ENCODE data around the gene ZAP70. TPM values are rescaled to one million over a fixed set of nuclear protein-coding genes. Genes with fewer than 3 reads are reported as not detected.

Gene ZAP70
- total RNA-seq, 1 experiment from 2014 or later, result not detected

DNA sequence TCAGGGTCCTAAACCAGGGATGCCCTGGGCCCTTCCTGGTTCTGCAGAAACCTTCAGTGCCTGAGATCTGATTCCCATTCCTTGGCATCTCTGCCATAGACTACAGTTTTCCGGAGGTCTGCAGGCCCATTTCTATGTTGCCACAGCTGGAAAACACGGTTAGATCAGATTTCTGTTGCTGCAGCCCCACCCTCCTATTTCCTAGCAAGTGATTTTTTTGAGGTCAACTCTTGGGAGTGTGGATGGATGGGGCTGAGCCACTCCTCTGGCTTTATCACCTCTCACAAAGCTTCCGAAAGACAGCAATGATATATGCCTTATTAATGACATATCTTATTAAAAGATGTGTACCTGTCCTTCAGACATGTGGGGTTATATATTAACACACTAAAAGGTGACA is 56.3 kb downstream of the ZAP70 start:
- BruUV-seq (replicated peaks), result no TSS peak
- Histone ChIP-seq H2AFZ (no peak overlapping the region), H3K4me3 (no peak overlapping the region), H3K9me3 (ENCODE audit: insufficient read depth, low read depth) (no peaks in the 10 kb centered on the region), H3F3A (ENCODE audit: insufficient read depth, low read depth) (no peaks in the 10 kb centered on the region), H3K27ac (no peak overlapping the region), H3K4me1 (replicated peaks; ENCODE audit: insufficient read depth) (no peaks in the 10 kb centered on the region), H3K9me2 (ENCODE audit: insufficient read depth) (no peaks in the 10 kb centered on the region; the same call in 1 of the 2 replicates), H3K36me3 (ENCODE audit: low read depth) (peaks cover 8% of the 10 kb centered on the region; the same call in 1 of the 2 replicates), H3K79me2 (ENCODE audit: low read depth) (no peaks in the 10 kb centered on the region), H3K27me3 (ENCODE audit: insufficient read depth, low read depth) (no peaks in the 10 kb centered on the region), H3K4me2 (no peak overlapping the region), H4K20me1 (ENCODE audit: insufficient read depth) (no peaks in the 10 kb centered on the region)
- no peak for DNase-seq
- POLR2A ChIA-PET (ENCODE audit: unreplicated experiment), result no interaction called here
- intact Hi-C loops (cut with micrococcal nuclease; ENCODE audit: unreplicated experiment), result no loop called here
- CTCF ChIA-PET, result no interaction called here
- TF ChIP-seq EZH2 (IDR thresholded peaks at IDR 0.05; ENCODE audit: low read depth), result no peak
- TF ChIP-seq, protein P1, sequence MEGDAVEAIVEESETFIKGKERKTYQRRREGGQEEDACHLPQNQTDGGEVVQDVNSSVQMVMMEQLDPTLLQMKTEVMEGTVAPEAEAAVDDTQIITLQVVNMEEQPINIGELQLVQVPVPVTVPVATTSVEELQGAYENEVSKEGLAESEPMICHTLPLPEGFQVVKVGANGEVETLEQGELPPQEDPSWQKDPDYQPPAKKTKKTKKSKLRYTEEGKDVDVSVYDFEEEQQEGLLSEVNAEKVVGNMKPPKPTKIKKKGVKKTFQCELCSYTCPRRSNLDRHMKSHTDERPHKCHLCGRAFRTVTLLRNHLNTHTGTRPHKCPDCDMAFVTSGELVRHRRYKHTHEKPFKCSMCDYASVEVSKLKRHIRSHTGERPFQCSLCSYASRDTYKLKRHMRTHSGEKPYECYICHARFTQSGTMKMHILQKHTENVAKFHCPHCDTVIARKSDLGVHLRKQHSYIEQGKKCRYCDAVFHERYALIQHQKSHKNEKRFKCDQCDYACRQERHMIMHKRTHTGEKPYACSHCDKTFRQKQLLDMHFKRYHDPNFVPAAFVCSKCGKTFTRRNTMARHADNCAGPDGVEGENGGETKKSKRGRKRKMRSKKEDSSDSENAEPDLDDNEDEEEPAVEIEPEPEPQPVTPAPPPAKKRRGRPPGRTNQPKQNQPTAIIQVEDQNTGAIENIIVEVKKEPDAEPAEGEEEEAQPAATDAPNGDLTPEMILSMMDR (conservative IDR thresholded peaks at IDR 0.05), result no peak

DNA sequence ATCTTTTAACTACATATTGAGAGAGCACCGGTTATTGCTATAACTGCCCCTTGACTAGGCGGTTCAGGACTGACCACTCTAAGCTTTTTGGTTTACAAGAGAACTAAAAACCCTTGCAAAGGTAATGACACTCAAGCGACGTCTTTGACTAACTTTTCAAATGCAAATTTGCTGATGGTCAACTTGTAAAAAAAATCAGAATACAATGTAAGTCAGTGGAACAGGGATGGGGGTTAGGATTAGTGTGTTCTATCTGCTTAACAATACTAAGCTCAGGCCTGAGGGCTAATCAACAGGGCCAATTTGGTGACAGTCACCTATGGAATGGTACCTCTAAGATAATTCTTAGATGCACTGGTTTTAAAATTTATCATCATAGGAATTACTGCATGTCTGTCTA is 57.1 kb downstream of the ZAP70 start:
- Histone ChIP-seq H4K20me1 (ENCODE audit: insufficient read depth) (no peaks in the 10 kb centered on the region), H3K27ac (no peak overlapping the region), H3F3A (ENCODE audit: insufficient read depth, low read depth) (no peaks in the 10 kb centered on the region), H3K79me2 (ENCODE audit: low read depth) (no peaks in the 10 kb centered on the region), H3K9me2 (ENCODE audit: insufficient read depth) (no peaks in the 10 kb centered on the region; the same call in 1 of the 2 replicates), H3K4me2 (no peak overlapping the region), H2AFZ (no peak overlapping the region), H3K4me3 (no peak overlapping the region), H3K36me3 (ENCODE audit: low read depth) (peaks cover 8% of the 10 kb centered on the region; the same call in 1 of the 2 replicates), H3K9me3 (ENCODE audit: insufficient read depth, low read depth) (no peaks in the 10 kb centered on the region), H3K4me1 (replicated peaks; ENCODE audit: insufficient read depth) (no peaks in the 10 kb centered on the region), H3K27me3 (ENCODE audit: insufficient read depth, low read depth) (no peaks in the 10 kb centered on the region)
- ChIA-PET POLR2A (ENCODE audit: unreplicated experiment) (no interaction called here), CTCF (no interaction called here)
- no peak for DNase-seq
- intact Hi-C loops (cut with micrococcal nuclease; ENCODE audit: unreplicated experiment), result no loop called here
- TF ChIP-seq, protein P1 (conservative IDR thresholded peaks at IDR 0.05), result no peak
- no peak for TF ChIP-seq EZH2 (IDR thresholded peaks at IDR 0.05; ENCODE audit: low read depth)
- no TSS peak for BruUV-seq (replicated peaks)

DNA sequence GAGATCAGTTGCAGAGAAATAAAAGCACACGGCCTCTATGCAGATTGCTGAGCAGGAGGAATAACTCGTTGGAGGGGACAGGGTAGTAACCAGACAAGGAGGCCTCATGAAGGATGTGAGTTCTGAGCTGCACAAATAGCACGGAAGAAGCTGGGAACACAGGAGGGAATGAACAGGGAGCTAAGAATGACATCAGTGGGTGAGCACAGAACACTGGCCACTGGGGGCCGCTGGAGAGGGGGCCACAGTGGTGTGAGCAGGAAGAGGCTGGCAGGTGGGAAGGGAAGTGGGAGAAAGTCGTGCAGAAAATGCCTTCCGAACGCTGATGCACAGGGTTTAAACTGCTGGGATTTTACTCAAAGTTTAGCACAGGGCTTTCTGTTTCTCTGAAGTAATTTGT is 61.0 kb downstream of the ZAP70 start:
- Histone ChIP-seq H3K27me3 (ENCODE audit: insufficient read depth, low read depth) (no peaks in the 10 kb centered on the region), H3K4me1 (replicated peaks; ENCODE audit: insufficient read depth) (no peaks in the 10 kb centered on the region), H3K9me3 (ENCODE audit: insufficient read depth, low read depth) (no peaks in the 10 kb centered on the region), H3K27ac (no peak overlapping the region), H3K79me2 (ENCODE audit: low read depth) (no peaks in the 10 kb centered on the region), H3F3A (ENCODE audit: insufficient read depth, low read depth) (no peaks in the 10 kb centered on the region), H3K4me2 (no peak overlapping the region), H2AFZ (no peak overlapping the region), H3K36me3 (ENCODE audit: low read depth) (no peaks in the 10 kb centered on the region), H3K4me3 (no peak overlapping the region), H3K9me2 (ENCODE audit: insufficient read depth) (no peaks in the 10 kb centered on the region), H4K20me1 (ENCODE audit: insufficient read depth) (no peaks in the 10 kb centered on the region)
- BruUV-seq (replicated peaks), result no TSS peak
- intact Hi-C loops (cut with micrococcal nuclease; ENCODE audit: unreplicated experiment), result no loop called here
- ChIA-PET POLR2A (ENCODE audit: unreplicated experiment) (no interaction called here), CTCF (interaction anchor here (1.0 kb wide), 1 partner anchor 23 kb away, joined by 3 read pairs; no protein-coding TSS in a partner anchor)
- TF ChIP-seq EZH2 (IDR thresholded peaks at IDR 0.05; ENCODE audit: low read depth), result no peak
- TF ChIP-seq, protein P1 (conservative IDR thresholded peaks at IDR 0.05), result peak; percentile 62
- DNase-seq, result no peak
